ENCODE data around the gene THBS3.

THBS3 gene

DNA sequence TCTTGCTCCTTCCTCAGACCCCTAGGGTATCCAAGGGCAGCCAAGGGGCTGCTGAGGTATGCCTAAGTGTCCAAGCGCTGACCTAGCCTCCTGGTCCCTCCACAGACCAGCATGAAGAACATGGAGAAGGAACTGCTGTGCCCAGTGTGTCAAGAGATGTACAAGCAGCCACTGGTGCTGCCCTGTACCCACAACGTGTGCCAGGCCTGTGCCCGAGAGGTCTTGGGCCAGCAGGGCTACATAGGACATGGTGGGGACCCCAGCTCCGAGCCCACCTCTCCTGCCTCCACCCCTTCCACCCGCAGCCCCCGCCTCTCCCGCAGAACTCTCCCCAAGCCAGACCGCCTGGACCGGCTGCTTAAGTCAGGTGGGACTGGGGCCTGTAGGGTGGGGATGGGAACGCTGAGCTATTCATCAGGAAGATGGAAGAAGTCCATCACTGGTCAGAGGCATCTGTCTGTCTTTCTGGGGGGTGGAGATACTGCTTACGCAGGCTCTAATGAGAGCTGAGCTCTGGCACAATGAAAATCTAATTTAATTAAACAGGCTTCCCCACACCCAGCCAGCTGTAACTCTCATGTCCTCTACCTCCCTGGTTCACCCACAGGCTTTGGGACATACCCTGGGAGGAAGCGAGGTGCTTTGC, 32.3 kb downstream of the THBS3 start:
- no peak overlapping the region for H3K4me3 ChIP-seq (ENCODE audit: low read length)
- peaks cover 17% of the 10 kb centered on the region for H3K4me1 ChIP-seq (ENCODE audit: control insufficient read depth, insufficient read depth, low read length)
- H3K9me3 ChIP-seq (ENCODE audit: control insufficient read depth, low read length) = no peaks in the 10 kb centered on the region
- H3K9ac ChIP-seq (ENCODE audit: low read length) = no peak overlapping the region
- no peak for DNase-seq (ENCODE audit: low read depth)
- H3K36me3 ChIP-seq (ENCODE audit: control insufficient read depth, insufficient read depth, low read length, severe bottlenecking) = peaks cover 4% of the 10 kb centered on the region
- no peaks in the 10 kb centered on the region for H3K27me3 ChIP-seq (replicated peaks; ENCODE audit: control insufficient read depth, insufficient read depth, low read length)

DNA sequence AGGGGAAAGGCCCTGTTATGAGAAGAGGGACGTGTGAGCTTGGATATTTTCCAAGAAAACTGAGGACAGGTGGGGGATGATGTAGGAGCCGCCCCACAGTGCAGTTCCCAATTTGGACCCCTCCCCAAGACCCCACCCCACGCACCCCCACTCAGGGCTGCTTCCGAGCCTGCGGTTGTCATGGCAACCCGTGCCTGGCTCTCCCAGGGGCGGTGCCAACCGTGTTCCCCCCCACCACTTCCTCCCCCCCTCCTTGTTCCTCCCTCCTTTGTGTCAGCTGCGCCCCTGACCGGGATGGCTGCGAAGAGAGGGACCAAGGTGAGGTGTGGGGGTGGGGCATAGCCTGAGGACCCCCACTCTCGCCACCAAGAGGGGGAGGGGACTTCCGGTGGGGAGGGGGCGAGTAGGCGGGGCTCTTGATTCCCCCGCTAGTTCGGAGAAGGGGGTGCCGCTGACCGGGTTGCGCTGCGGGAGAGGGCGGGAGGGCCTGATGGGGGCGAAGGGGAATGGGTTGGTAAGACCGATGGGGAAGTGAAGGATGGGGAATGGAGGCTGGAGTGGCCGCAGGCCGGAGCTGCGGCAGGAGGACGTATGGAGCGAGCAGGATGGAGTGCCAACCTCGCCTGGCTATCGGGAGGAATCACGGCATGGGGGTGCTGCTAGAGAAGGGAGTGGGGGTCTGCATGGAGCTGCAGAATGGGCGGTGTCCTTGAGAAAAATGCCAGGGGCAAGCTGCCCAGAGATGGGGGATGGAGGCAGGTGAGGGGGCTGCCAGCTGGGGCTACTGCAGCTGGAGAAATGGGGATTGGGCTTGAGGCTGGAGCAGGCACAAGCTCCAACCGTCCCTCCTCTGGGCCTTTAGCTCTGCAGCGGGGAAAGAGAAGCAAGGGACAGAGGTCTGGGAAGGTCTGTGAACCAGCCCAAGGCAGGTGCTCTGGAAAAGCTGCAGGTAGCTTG, 33.1 kb downstream of the THBS3 start:
- peak overlapping the region; percentile 96 for H3K4me3 ChIP-seq (ENCODE audit: low read length)
- DNase-seq (ENCODE audit: low read depth) = peak; percentile 54
- peak overlapping the region; percentile 96 for H3K9ac ChIP-seq (ENCODE audit: low read length)
- H3K36me3 ChIP-seq (ENCODE audit: control insufficient read depth, insufficient read depth, low read length, severe bottlenecking) = peaks cover 11% of the 10 kb centered on the region
- H3K4me1 ChIP-seq (ENCODE audit: control insufficient read depth, insufficient read depth, low read length) = peaks cover 17% of the 10 kb centered on the region
- no peaks in the 10 kb centered on the region for H3K27me3 ChIP-seq (replicated peaks; ENCODE audit: control insufficient read depth, insufficient read depth, low read length)
- no peaks in the 10 kb centered on the region for H3K9me3 ChIP-seq (ENCODE audit: control insufficient read depth, low read length)

- Histone ChIP-seq H3K9ac (ENCODE audit: low read length) (peak within 1 kb of the TSS; percentile 96), H3K36me3 (ENCODE audit: control insufficient read depth, insufficient read depth, low read length, severe bottlenecking) (peaks cover 20% of the 10 kb centered on the region), H3K27me3 (replicated peaks; ENCODE audit: control insufficient read depth, insufficient read depth, low read length) (no peaks in the 10 kb centered on the region), H3K4me3 (ENCODE audit: low read length) (peak within 1 kb of the TSS; percentile 96), H3K9me3 (ENCODE audit: control insufficient read depth, low read length) (no peaks in the 10 kb centered on the region), H3K4me1 (ENCODE audit: control insufficient read depth, insufficient read depth, low read length) (peaks cover 17% of the 10 kb centered on the region)
- peak; percentile 78 for DNase-seq (ENCODE audit: low read depth)
These were observed 34.0 kb downstream of the THBS3 start, which contains the start of gene TRIM46 for GRCh38 chr1:155173478-155174323. Gene TRIM46 (plus strand): TSS chr1:155173849. CDS start chr1:155173967, 118 bp downstream.

GRCh38 chr1:155172732-155173477, 34.8 kb downstream of the THBS3 start, which contains the start of gene KRTCAP2:
Gene KRTCAP2 (minus strand): TSS chr1:155173304. CDS start chr1:155173224, 80 bp downstream.
- Histone ChIP-seq H3K4me1 (ENCODE audit: control insufficient read depth, insufficient read depth, low read length) (peaks cover 17% of the 10 kb centered on the region), H3K9me3 (ENCODE audit: control insufficient read depth, low read length) (no peaks in the 10 kb centered on the region), H3K4me3 (ENCODE audit: low read length) (peak within 1 kb of the TSS; percentile 96), H3K27me3 (replicated peaks; ENCODE audit: control insufficient read depth, insufficient read depth, low read length) (no peaks in the 10 kb centered on the region), H3K36me3 (ENCODE audit: control insufficient read depth, insufficient read depth, low read length, severe bottlenecking) (peaks cover 23% of the 10 kb centered on the region), H3K9ac (ENCODE audit: low read length) (peak within 1 kb of the TSS; percentile 96)
- DNase-seq (ENCODE audit: low read depth) = peak; percentile 99

DNA sequence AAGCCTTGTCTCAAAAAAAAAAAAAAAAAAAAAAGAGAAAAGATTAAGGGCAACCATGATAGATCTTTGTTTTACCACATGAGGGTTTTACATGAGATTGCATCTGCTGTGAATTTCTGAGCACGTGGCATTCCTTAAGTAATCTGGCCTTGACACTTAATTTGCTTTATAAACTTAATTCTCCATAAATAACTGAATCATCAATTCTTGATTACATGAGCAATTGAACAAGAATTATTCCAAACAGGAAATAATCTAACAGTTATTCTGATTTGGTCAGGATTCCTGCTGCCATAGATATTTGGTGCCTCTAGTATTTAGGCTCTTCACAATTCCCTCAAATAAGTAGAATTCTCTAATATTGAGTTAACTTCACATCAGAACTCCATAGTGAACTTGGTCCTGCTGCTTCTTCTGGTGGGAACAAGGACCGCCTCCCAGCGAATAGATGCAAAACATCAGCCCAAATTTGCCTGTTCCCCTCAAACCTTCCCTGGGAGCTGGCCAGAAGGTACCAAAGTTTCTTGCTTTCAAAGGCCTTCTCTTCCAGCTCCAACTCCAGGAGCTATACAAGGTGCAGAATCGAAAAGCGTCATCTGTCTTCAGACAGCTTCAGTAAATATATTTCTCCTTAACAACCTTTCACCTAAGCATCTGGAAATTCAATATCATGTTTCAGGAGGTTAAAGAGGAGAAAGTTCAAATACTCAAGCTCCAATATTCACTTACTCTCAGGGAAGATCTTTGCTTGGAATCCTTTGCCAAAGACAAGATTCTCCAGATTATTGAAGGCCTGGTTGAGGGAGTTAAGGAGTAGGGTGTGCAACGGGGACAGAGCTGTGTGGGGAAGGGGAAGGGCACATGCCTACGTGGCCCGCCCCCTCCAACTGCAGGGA, 35.6 kb downstream of the THBS3 start:
- Histone ChIP-seq H3K36me3 (ENCODE audit: control insufficient read depth, insufficient read depth, low read length, severe bottlenecking) (peaks cover 23% of the 10 kb centered on the region), H3K4me3 (ENCODE audit: low read length) (peak overlapping the region; percentile 96), H3K27me3 (replicated peaks; ENCODE audit: control insufficient read depth, insufficient read depth, low read length) (no peaks in the 10 kb centered on the region), H3K9me3 (ENCODE audit: control insufficient read depth, low read length) (no peaks in the 10 kb centered on the region), H3K4me1 (ENCODE audit: control insufficient read depth, insufficient read depth, low read length) (peaks cover 22% of the 10 kb centered on the region), H3K9ac (ENCODE audit: low read length) (peak overlapping the region; percentile 96)
- no peak for DNase-seq (ENCODE audit: low read depth)

GRCh38 chr1:155170806-155171205, 36.9 kb downstream of the THBS3 start:
- no peak overlapping the region for H3K9ac ChIP-seq (ENCODE audit: low read length)
- H3K27me3 ChIP-seq (replicated peaks; ENCODE audit: control insufficient read depth, insufficient read depth, low read length) = peaks cover 6% of the 10 kb centered on the region
- no peaks in the 10 kb centered on the region for H3K9me3 ChIP-seq (ENCODE audit: control insufficient read depth, low read length)
- no peak for DNase-seq (ENCODE audit: low read depth)
- no peak overlapping the region for H3K4me3 ChIP-seq (ENCODE audit: low read length)
- H3K36me3 ChIP-seq (ENCODE audit: control insufficient read depth, insufficient read depth, low read length, severe bottlenecking) = peaks cover 23% of the 10 kb centered on the region
- H3K4me1 ChIP-seq (ENCODE audit: control insufficient read depth, insufficient read depth, low read length) = peaks cover 22% of the 10 kb centered on the region

DNA sequence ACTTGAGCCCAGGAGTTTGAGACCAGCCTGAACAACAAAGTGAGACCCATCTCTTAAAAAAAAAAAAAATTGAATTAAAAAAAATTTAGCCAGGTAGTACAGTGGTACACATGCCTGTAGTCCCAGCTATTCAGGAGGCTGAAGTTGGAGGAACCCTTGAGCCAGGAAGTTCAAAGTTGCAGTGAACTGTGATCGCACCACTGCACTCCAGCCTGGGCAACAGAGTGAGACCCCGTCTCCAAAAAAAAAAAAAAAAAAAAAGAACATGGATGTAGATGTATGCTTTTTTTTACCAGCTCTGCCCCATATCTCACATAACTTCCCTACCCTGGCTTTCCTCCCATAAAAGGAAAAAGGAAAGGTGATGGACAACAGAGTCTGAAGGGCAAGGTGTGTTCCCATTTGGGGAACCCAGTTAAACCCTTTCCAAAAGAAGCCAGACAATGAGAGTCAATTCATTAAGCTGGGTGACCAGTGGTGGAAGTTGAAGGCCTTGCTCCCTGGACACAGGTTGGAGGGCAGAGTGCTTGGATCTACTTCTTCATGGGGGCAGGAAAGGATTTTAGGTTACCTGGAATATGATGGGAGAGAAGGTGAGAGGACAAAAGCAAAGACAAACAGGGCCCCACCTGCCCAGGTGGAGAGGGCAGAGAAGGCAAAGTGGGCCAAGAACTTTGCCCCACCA, 37.5 kb downstream of the THBS3 start:
- Histone ChIP-seq H3K4me1 (ENCODE audit: control insufficient read depth, insufficient read depth, low read length) (peaks cover 22% of the 10 kb centered on the region), H3K4me3 (ENCODE audit: low read length) (no peak overlapping the region), H3K9ac (ENCODE audit: low read length) (no peak overlapping the region), H3K36me3 (ENCODE audit: control insufficient read depth, insufficient read depth, low read length, severe bottlenecking) (peaks cover 23% of the 10 kb centered on the region), H3K27me3 (replicated peaks; ENCODE audit: control insufficient read depth, insufficient read depth, low read length) (peaks cover 8% of the 10 kb centered on the region), H3K9me3 (ENCODE audit: control insufficient read depth, low read length) (no peaks in the 10 kb centered on the region)
- DNase-seq (ENCODE audit: low read depth) = no peak

DNA sequence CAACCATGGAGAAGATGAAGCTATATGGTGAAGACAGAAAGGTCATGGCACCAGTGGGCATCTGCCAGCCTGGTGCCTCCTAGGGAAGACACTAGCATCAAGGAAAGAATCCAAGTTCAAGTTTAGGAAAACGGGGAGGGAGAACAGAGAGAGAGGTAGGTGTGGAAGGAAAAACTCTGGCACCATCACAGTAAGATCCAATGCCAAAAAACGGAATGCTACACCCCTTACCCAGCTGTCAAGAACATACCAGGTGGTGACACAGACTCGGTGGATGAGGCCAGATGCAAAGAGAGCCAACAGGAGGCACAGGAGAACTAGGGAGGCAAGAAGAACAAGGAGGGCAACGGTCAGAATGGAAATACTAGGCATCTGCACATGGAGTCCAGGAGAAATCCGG, 38.2 kb downstream of the THBS3 start:
- no peak for DNase-seq (ENCODE audit: low read depth)
- no peaks in the 10 kb centered on the region for H3K9me3 ChIP-seq (ENCODE audit: control insufficient read depth, low read length)

GRCh38 chr1:155168456-155169210, 39.1 kb downstream of the THBS3 start:
- H3K9me3 ChIP-seq (ENCODE audit: control insufficient read depth, low read length) = no peaks in the 10 kb centered on the region
- peaks cover 8% of the 10 kb centered on the region for H3K27me3 ChIP-seq (replicated peaks; ENCODE audit: control insufficient read depth, insufficient read depth, low read length)

More for the DNA sequence above, 38.2 kb downstream of the THBS3 start:
- peaks cover 23% of the 10 kb centered on the region for H3K36me3 ChIP-seq (ENCODE audit: control insufficient read depth, insufficient read depth, low read length, severe bottlenecking)
- no peak overlapping the region for H3K4me3 ChIP-seq (ENCODE audit: low read length)
- H3K4me1 ChIP-seq (ENCODE audit: control insufficient read depth, insufficient read depth, low read length) = peaks cover 22% of the 10 kb centered on the region
- H3K27me3 ChIP-seq (replicated peaks; ENCODE audit: control insufficient read depth, insufficient read depth, low read length) = peaks cover 8% of the 10 kb centered on the region
- no peak overlapping the region for H3K9ac ChIP-seq (ENCODE audit: low read length)

More at GRCh38 chr1:155168456-155169210, 39.1 kb downstream of the THBS3 start:
- Histone ChIP-seq H3K4me3 (ENCODE audit: low read length) (no peak overlapping the region), H3K4me1 (ENCODE audit: control insufficient read depth, insufficient read depth, low read length) (peaks cover 21% of the 10 kb centered on the region), H3K9ac (ENCODE audit: low read length) (no peak overlapping the region), H3K36me3 (ENCODE audit: control insufficient read depth, insufficient read depth, low read length, severe bottlenecking) (peaks cover 23% of the 10 kb centered on the region)
- DNase-seq (ENCODE audit: low read depth) = no peak
